Activated CD4-positive, alpha-beta memory T cell treated with anti-CD3 and anti-CD28 coated beads, Interleukin-2, amount 10 ng/mL, durations not matched to agents 7 days and 5 days (primary cell): ENCODE measurements around the gene RIMS3. TPM values are rescaled to one million over a fixed set of nuclear protein-coding genes. Genes with fewer than 3 reads are reported as not detected.

ENCODE experiments used
- CTCF ChIA-PET: fragments of 350-600 bp; sonication (Branson Sonifier 250); formaldehyde crosslinking; loops from one replicate; lab custom pipeline; 2021; ENCODE audit warnings: antibody characterized with exemption, inconsistent platforms; lab: Charles Lee
- POLR2A ChIA-PET: fragments of 350-600 bp; sonication (Branson Sonifier 250); formaldehyde crosslinking; loops from one replicate; lab custom pipeline; 2021; ENCODE audit warnings: antibody characterized with exemption; lab: Charles Lee
- DNase-seq: peaks from one replicate; pipeline ENCODE4 v3.0.0-alpha.2; 2020
- H3K27ac Mint-ChIP-seq: one replicate; pipeline ENCODE4 v1.8.0; 2021; ENCODE audit warnings: mild to moderate bottlenecking, mixed read lengths
- H3K27me3 Mint-ChIP-seq: one replicate; pipeline ENCODE4 v1.8.0; 2021; ENCODE audit warnings: mixed read lengths
- H3K36me3 Mint-ChIP-seq: one replicate; pipeline ENCODE4 v1.8.0; 2021; ENCODE audit warnings: low read depth, mixed read lengths
- H3K4me1 Mint-ChIP-seq: one replicate; pipeline ENCODE4 v1.8.0; 2021; ENCODE audit warnings: mixed read lengths
- H3K4me3 Mint-ChIP-seq: one replicate; pipeline ENCODE4 v1.8.0; 2021; ENCODE audit warnings: mild to moderate bottlenecking, mixed read lengths
- H3K9me3 Mint-ChIP-seq: one replicate; pipeline ENCODE4 v1.8.0; 2021; ENCODE audit warnings: mixed read lengths
- total RNA-seq, 2 experiments: library from RNA; stranded (reverse); gene quantifications; one replicate each; pipeline ENCODE4 v1.2.3, GENCODE V29; 2021

The RIMS3 gene
- total RNA-seq, 2 experiments from 2014 or later: 5.6 to 6.1 TPM

DNA sequence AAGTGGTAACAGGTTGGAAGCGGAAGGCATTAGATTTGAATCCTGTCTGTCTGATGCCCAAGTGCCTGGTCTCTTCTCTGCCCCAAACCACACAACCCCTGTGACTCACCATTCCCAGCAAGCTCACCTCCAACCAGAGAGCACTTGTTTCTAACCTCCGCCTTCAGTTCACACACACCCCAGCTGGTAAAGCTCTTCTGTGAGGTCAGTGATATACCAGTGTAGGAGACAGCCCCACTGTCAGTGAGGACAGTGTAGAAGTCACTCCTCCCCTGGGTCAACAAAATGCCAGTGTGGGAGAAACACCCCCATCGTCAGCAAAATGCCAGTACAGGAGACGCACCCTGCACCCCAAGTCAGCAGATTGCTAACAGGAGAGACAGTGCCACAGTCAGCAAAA, 2.6 kb downstream of the RIMS3 start:
- Mint-ChIP-seq H3K27ac (peak overlapping the region; percentile 0), H3K27me3 (peaks cover 2% of the 10 kb centered on the region), H3K4me3 (no peak overlapping the region), H3K36me3 (no peaks in the 10 kb centered on the region), H3K4me1 (peaks cover 29% of the 10 kb centered on the region), H3K9me3 (no peaks in the 10 kb centered on the region)
- ChIA-PET POLR2A (interaction anchor here (1.2 to 6.2 kb wide), 2 partner anchors 29 to 57 kb away, joined by 3 to 51 read pairs; partner anchors contain the start of gene NFYC), CTCF (interaction anchor here (1.1 to 1.4 kb wide), 2 partner anchors 9 to 27 kb away, joined by 3 to 5 read pairs; no protein-coding TSS in a partner anchor)
- DNase-seq: peak; percentile 43

DNA sequence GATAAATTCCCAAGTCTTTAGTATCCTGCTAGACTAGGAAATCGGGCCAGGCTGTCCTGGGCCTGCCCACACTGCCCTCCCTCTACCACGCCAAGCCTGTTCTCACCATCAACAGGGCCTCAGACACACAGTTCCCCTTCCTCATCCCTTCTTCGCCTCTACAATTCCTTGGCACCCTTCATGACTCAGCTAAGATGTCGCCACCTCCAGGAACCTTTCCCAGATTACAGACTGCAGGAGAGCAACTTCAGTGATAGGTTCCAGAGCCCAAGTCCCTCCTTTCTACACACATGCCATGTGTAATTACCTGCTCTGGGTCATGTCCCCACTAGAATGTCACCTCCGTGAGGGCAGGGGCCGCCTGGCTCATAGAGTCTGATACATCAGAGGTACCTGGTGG, 3.3 kb downstream of the RIMS3 start:
- no peaks in the 10 kb centered on the region for H3K9me3 Mint-ChIP-seq
- DNase-seq: no peak
- H3K27me3 Mint-ChIP-seq: peaks cover 2% of the 10 kb centered on the region
- H3K27ac Mint-ChIP-seq: no peak overlapping the region
- POLR2A ChIA-PET: interaction anchor here (1.2 to 6.2 kb wide), 2 partner anchors 30 to 57 kb away, joined by 3 to 51 read pairs; partner anchors contain the start of gene NFYC
- H3K36me3 Mint-ChIP-seq: no peaks in the 10 kb centered on the region
- H3K4me1 Mint-ChIP-seq: peaks cover 29% of the 10 kb centered on the region
- H3K4me3 Mint-ChIP-seq: no peak overlapping the region
- CTCF ChIA-PET: interaction anchor here (1.1 to 1.4 kb wide), 2 partner anchors 9 to 51 kb away, joined by 3 to 5 read pairs; no protein-coding TSS in a partner anchor

DNA sequence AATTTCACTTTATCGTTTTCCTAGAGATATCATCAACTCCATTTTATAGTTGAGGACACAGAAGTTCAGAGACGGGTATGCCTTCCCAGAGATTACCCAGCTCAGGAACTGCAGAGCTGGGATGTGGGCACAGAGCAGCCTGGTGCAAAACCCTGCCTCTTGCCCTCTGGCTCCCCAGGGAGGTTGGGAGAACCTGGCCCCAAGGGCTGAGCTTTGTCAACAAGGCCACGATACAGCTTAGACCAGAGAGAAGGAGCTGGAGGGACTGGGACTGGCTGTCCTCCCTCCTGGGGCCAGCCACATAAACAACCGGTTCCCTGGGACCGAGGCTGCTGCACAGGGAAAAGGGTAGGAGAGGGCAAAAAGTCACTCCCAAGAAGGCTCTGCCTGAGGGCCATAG, 3.8 kb downstream of the RIMS3 start:
- no peaks in the 10 kb centered on the region for H3K9me3 Mint-ChIP-seq
- H3K27me3 Mint-ChIP-seq: peaks cover 2% of the 10 kb centered on the region
- no peak overlapping the region for H3K4me3 Mint-ChIP-seq
- peaks cover 29% of the 10 kb centered on the region for H3K4me1 Mint-ChIP-seq
- H3K27ac Mint-ChIP-seq: no peak overlapping the region
- H3K36me3 Mint-ChIP-seq: no peaks in the 10 kb centered on the region
- no peak for DNase-seq
- CTCF ChIA-PET: interaction anchor here (1.1 kb wide), 1 partner anchor 51 kb away, joined by 3 read pairs; no protein-coding TSS in a partner anchor
- POLR2A ChIA-PET: interaction anchor here (6.2 kb wide), 1 partner anchor 30 kb away, joined by 51 read pairs; the partner anchor contains the start of gene NFYC

DNA sequence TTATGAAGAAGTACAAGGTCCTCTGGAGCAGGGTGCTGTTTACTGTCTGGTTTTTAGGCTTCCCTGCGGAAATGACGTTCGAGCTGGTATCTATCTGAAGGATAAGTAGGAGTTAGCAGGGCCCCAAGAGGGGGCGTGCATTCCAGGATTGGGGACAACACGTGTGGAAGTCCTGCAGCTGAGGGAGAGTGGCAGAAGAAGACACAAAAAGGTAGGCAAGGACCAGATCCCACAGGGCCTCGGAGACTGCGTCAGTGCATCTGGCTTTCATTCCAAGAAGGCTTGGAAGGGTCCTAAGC, 5.9 kb downstream of the RIMS3 start:
- ChIA-PET POLR2A (no interaction called here), CTCF (no interaction called here)
- no peaks in the 10 kb centered on the region for H3K9me3 Mint-ChIP-seq
- H3K4me1 Mint-ChIP-seq: peaks cover 17% of the 10 kb centered on the region
- peaks cover 4% of the 10 kb centered on the region for H3K27me3 Mint-ChIP-seq
- no peak overlapping the region for H3K4me3 Mint-ChIP-seq
- no peak overlapping the region for H3K27ac Mint-ChIP-seq
- no peak for DNase-seq
- no peaks in the 10 kb centered on the region for H3K36me3 Mint-ChIP-seq

DNA sequence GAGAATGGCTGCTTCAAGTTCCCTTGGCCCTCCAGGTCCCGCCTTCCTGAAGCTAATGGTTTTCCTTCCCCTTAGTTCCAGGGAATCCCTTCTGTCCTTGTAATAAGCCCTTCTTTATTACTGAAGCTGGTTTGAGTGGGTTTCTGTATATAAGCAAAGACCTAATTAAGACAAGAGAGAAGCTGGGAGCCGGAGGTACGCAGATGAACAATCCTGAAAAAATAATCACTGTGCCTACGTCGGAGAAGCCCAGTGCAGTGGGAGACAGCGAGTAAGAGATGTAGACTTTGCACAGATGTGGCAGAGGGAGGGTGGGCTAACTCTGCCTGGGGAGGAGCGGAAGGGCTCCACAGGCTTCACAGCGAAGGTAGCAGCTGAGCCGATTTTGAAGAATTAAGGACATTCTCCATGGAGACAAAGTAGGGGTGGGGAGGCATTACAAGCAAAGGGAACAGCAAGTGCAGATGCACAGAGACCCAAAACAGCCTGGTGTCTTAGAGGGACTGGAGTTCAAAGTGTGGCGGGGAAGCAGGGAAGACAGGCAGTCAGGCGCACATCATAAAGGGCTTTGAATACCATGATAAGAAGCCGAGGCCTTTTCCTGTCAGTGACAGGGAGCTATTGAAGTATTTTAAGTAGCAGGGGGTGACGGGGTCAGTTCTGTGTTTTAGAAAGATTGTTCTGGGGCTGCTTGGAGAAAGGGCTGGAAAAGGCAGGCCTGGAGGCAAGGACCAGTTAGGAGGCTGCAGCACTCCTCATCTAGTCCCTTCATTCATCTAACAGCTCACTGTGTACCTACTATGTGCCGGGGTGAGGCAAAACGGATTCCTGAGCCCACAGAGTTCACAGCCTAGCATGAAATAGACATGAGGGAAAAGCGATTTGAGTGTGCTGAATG, 6.5 kb downstream of the RIMS3 start:
- Mint-ChIP-seq H3K27me3 (peaks cover 7% of the 10 kb centered on the region), H3K4me1 (peaks cover 13% of the 10 kb centered on the region), H3K4me3 (no peak overlapping the region), H3K36me3 (no peaks in the 10 kb centered on the region), H3K9me3 (no peaks in the 10 kb centered on the region), H3K27ac (no peak overlapping the region)
- POLR2A ChIA-PET: interaction anchor here (1.9 kb wide), 1 partner anchor 32 kb away, joined by 4 read pairs; the partner anchor contains the start of gene NFYC
- CTCF ChIA-PET: no interaction called here
- no peak for DNase-seq

DNA sequence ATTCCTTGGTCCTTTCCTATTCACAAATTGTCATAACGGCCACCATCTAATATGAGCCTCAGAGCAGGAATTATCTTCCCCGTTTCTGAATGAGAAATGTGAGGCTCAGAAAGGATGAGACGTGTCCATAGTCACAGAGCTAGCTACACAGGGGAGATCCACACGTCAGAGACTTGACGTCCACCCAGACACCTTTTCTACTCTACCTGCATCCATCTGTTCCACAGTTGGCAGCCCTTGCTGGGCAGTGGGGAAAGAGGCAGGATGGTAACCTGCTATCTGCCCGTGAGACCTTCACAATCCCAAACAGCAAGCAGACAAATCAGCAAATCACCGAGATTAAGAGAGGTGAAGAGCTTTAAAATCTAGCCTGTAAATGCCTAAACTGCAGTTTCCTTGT, 8.4 kb downstream of the RIMS3 start:
- Mint-ChIP-seq H3K4me3 (no peak overlapping the region), H3K27ac (no peak overlapping the region), H3K36me3 (no peaks in the 10 kb centered on the region), H3K4me1 (no peaks in the 10 kb centered on the region), H3K27me3 (peaks cover 7% of the 10 kb centered on the region), H3K9me3 (no peaks in the 10 kb centered on the region)
- ChIA-PET CTCF (interaction anchor here (0.7 to 1.1 kb wide), 4 partner anchors 8 to 25 kb away, joined by 3 to 4 read pairs (median 4); partner anchors contain the start of gene RIMS3), POLR2A (no interaction called here)
- no peak for DNase-seq

DNA sequence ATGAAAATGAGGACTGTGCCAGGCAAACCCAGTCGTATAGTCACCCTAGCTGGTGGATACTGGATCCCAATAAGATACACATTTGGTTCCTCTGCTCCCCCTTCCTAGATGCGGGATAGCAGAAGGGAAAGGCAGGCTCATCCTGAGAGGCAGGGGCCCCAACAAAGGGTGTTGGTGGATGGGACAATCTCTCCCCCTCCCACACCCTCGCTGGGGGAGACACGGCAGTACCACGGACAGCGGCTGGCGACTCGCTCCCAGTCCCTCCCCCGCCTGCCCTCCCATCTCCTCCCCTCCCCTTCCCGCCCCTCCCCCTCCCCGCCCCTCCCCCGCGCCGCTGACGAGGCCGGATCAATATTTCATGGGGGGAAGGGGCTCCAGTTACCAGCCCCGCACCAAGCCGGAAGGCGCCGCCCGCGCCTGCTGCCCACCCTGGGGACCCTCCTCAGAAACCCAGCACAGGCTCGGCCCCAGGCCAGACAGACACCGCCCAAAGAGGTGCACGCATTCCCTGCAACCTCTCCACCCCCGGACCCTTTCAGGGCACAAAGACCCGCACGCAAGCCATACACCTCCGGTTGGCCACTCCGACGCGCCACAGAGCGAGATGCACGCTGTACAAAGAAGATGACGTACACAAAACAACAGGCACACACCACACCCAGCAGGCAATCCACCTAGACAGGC, 11.5 kb downstream of the RIMS3 start:
- H3K4me1 Mint-ChIP-seq: no peaks in the 10 kb centered on the region
- no peak overlapping the region for H3K4me3 Mint-ChIP-seq
- DNase-seq: no peak
- H3K27me3 Mint-ChIP-seq: peaks cover 5% of the 10 kb centered on the region
- ChIA-PET CTCF (no interaction called here), POLR2A (no interaction called here)
- H3K27ac Mint-ChIP-seq: no peak overlapping the region
- no peaks in the 10 kb centered on the region for H3K9me3 Mint-ChIP-seq
- no peaks in the 10 kb centered on the region for H3K36me3 Mint-ChIP-seq

DNA sequence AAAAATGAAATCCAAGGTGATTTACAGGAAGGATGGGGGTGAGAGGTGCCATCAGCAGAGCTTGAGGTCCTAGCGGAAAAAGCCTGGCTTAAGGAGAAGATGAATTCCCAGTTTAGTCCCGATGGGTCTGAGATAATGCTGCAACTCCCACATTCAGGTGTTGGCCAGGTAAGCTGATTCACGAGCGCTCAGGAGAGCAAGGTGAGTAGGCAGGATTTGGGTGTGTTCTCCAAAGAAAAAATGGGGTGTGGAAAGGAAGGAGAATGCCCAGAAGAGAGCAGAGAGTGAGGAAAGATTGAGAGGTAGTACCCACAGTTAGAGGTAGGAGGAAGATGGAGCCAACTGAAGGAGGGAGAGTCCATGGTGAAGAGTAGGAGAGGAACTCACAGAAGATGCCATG, 12.5 kb downstream of the RIMS3 start:
- Mint-ChIP-seq H3K36me3 (no peaks in the 10 kb centered on the region), H3K9me3 (no peaks in the 10 kb centered on the region), H3K27ac (no peak overlapping the region), H3K4me3 (no peak overlapping the region), H3K27me3 (peaks cover 5% of the 10 kb centered on the region), H3K4me1 (no peaks in the 10 kb centered on the region)
- CTCF ChIA-PET: no interaction called here
- POLR2A ChIA-PET: no interaction called here
- no peak for DNase-seq

DNA sequence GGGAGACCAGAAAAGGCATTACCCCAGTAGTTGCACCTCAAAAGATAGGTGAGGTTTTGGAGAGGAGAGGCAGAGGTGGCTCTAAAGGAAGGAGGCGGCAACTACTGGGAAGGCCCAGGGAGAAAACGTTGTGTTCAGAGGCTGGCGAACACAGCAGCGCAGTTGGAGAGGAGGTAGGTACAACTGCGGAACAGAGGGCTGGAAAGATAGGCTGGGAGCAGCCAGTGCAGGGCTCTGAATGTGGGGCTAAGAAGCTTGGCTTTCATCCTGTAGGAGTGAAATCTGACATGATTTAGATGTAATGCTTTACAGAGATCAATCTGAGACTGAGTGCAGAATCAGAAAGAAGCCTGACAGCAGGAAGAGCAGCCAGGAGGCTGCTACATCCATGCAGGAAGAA, 13.0 kb downstream of the RIMS3 start:
- H3K36me3 Mint-ChIP-seq: no peaks in the 10 kb centered on the region
- no peak overlapping the region for H3K4me3 Mint-ChIP-seq
- no peak overlapping the region for H3K27ac Mint-ChIP-seq
- peaks cover 5% of the 10 kb centered on the region for H3K27me3 Mint-ChIP-seq
- no peaks in the 10 kb centered on the region for H3K4me1 Mint-ChIP-seq
- no peak for DNase-seq
- no peaks in the 10 kb centered on the region for H3K9me3 Mint-ChIP-seq
- ChIA-PET POLR2A (no interaction called here), CTCF (no interaction called here)

DNA sequence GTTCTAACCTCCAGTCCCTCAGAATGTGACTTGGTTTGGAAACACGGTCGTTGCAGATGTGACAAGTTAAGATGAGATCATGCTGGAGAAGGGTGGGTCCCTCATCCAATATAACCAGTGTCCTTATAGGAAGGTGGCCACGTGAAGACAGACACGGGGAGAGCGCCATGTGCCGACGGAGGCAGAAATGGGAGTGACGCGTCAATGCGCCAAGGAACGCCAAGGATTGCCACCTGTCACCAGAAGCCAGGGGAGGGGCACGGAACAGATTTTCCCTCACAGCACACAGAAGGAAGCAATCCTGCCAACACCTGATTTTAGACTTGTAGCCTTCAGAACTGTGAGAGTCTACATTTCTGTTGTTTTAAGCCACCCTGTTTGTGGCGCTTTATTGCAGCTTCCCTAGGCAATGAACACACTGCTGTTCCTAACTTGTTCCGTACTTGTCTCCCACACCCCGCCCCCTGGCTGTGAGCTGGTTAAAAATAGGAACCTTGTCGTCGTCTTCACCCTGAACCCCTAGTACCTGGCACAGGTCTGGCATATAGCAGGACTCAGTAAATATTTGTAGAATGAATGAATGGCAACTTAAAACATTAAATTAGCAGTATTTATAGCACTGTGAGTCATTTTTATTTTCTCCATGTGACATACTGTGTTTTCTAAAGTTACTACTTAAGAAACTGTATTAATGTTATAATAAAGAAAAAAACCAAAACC, 14.2 kb downstream of the RIMS3 start:
- Mint-ChIP-seq H3K4me3 (no peak overlapping the region), H3K4me1 (no peaks in the 10 kb centered on the region), H3K9me3 (no peaks in the 10 kb centered on the region), H3K27me3 (peaks cover 5% of the 10 kb centered on the region), H3K27ac (no peak overlapping the region), H3K36me3 (no peaks in the 10 kb centered on the region)
- ChIA-PET POLR2A (interaction anchor here (0.6 kb wide), 1 partner anchor 40 kb away, joined by 3 read pairs; no protein-coding TSS in a partner anchor), CTCF (no interaction called here)
- DNase-seq: no peak

DNA sequence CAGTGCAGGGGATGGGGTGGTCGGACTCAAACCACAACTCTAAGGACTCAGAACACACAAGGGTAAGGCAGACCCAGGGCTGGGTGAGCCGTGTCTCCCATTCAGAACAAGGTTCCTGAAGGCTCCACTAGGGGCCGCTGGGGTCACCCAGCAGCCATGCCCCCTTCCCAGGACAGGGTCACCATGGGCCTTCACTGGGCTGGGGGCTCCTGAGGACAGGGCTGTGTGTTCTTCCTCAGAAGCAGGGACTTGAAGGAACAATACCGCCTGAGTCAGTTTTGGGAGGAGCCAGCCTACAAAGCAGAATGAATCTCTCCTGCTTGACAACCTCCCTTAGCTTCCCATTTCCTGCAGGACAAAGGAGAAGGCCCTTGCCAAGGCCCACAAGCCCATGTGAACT, 15.4 kb downstream of the RIMS3 start:
- H3K27ac Mint-ChIP-seq: no peak overlapping the region
- H3K4me1 Mint-ChIP-seq: no peaks in the 10 kb centered on the region
- H3K27me3 Mint-ChIP-seq: peaks cover 5% of the 10 kb centered on the region
- no peaks in the 10 kb centered on the region for H3K9me3 Mint-ChIP-seq
- ChIA-PET POLR2A (no interaction called here), CTCF (interaction anchor here (0.5 kb wide), 1 partner anchor 82 kb away, joined by 3 read pairs; no protein-coding TSS in a partner anchor)
- DNase-seq: no peak
- no peak overlapping the region for H3K4me3 Mint-ChIP-seq
- no peaks in the 10 kb centered on the region for H3K36me3 Mint-ChIP-seq

DNA sequence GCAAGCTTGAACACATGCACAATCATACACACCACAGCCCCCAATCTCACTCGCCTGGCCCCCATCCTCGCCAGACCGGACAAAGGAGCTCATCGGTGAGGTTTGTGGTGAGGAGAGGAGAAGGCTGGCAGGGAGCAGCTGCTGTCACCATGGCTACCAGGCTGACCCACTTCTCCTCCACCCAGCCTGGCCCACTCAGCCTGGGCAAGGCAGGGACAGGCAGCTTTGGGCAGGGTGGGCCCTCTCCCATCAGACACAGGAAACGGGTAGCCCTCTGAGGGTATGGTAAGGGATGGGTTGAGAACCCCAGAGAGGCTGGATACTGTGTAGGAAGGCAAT, 15.9 kb downstream of the RIMS3 start:
- H3K27ac Mint-ChIP-seq: no peak overlapping the region
- ChIA-PET CTCF (interaction anchor here (0.5 kb wide), 1 partner anchor 83 kb away, joined by 3 read pairs; no protein-coding TSS in a partner anchor), POLR2A (no interaction called here)
- DNase-seq: no peak
- peaks cover 3% of the 10 kb centered on the region for H3K27me3 Mint-ChIP-seq
- H3K36me3 Mint-ChIP-seq: no peaks in the 10 kb centered on the region
- no peak overlapping the region for H3K4me3 Mint-ChIP-seq
- H3K9me3 Mint-ChIP-seq: no peaks in the 10 kb centered on the region
- H3K4me1 Mint-ChIP-seq: no peaks in the 10 kb centered on the region
